ENCODE results near the gene SIPA1L3. TPM values are rescaled to one million over a fixed set of nuclear protein-coding genes. Genes with fewer than 3 reads are reported as not detected.

Gene SIPA1L3
- total RNA-seq, 1 donor from 2014 or later: 29.6 TPM

DNA sequence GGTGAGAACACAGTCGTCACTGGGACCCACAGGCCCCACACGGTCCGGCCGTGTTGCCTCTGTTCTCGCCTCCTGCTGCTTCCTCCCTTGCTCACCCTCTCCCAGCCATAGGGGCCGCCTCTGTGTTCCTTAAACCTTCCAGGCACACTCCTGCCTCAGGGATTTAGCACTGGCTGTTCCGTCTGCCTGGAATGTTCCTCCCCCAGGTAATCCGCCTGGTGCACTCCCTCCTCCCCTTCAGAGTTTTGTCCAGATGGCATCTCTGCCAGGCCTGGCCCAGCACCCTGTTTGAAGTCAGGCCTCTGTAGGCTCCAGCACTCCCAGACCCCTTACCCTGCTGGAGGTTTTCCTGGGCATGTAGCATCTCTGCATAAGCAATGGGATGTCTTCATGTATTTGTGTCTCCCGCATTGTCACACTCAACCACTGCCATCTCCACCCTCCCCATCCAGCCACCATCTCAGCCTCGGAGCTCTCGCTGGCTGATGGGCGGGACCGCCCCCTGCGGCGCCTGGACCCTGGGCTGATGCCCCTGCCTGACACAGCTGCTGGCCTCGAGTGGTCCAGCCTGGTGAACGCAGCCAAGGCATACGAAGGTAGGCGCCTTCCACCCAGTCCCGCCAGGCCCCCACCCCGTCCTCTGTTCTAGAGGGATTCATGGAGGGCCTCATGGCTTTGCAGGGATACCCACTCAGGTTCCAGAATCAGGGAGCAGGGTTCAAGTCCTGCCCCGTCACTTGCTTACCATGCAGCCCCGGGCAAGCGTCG is 291.1 kb downstream of the SIPA1L3 start:
- Mint-ChIP-seq H3K36me3 (ENCODE audit: low read depth, unreplicated experiment) (peaks cover 30% of the 10 kb centered on the region), H3K9me3 (ENCODE audit: unreplicated experiment) (no peaks in the 10 kb centered on the region), H3K27me3 (ENCODE audit: unreplicated experiment) (peaks cover 13% of the 10 kb centered on the region), H3K4me1 (ENCODE audit: unreplicated experiment) (no peaks in the 10 kb centered on the region), H3K4me3 (ENCODE audit: unreplicated experiment) (peak overlapping the region; percentile 32), H3K27ac (ENCODE audit: unreplicated experiment) (no peak overlapping the region)
- no peak for TF ChIP-seq CTCF (IDR thresholded peaks at IDR 0.05; ENCODE audit: unreplicated experiment)
- DNase-seq (ENCODE audit: low spot score): no peak

GRCh38 chr19:38199340-38199739 is 292.3 kb downstream of the SIPA1L3 start:
- Mint-ChIP-seq H3K36me3 (ENCODE audit: low read depth, unreplicated experiment) (peaks cover 30% of the 10 kb centered on the region), H3K4me1 (ENCODE audit: unreplicated experiment) (no peaks in the 10 kb centered on the region), H3K27ac (ENCODE audit: unreplicated experiment) (no peak overlapping the region), H3K9me3 (ENCODE audit: unreplicated experiment) (no peaks in the 10 kb centered on the region), H3K27me3 (ENCODE audit: unreplicated experiment) (peaks cover 11% of the 10 kb centered on the region), H3K4me3 (ENCODE audit: unreplicated experiment) (no peak overlapping the region)
- no peak for DNase-seq (ENCODE audit: low spot score)
- TF ChIP-seq CTCF (IDR thresholded peaks at IDR 0.05; ENCODE audit: unreplicated experiment): no peak

- Mint-ChIP-seq H3K36me3 (ENCODE audit: low read depth, unreplicated experiment) (peaks cover 15% of the 10 kb centered on the region), H3K4me3 (ENCODE audit: unreplicated experiment) (peak overlapping the region; percentile 60), H3K4me1 (ENCODE audit: unreplicated experiment) (no peaks in the 10 kb centered on the region), H3K27me3 (ENCODE audit: unreplicated experiment) (peaks cover 7% of the 10 kb centered on the region), H3K9me3 (ENCODE audit: unreplicated experiment) (no peaks in the 10 kb centered on the region), H3K27ac (ENCODE audit: unreplicated experiment) (no peak overlapping the region)
- TF ChIP-seq CTCF (IDR thresholded peaks at IDR 0.05; ENCODE audit: unreplicated experiment): no peak
- DNase-seq (ENCODE audit: low spot score): no peak
Measured at GRCh38 chr19:38201731-38202130, 294.7 kb downstream of the SIPA1L3 start.

GRCh38 chr19:38202504-38202903 is 295.5 kb downstream of the SIPA1L3 start:
- TF ChIP-seq CTCF (IDR thresholded peaks at IDR 0.05; ENCODE audit: unreplicated experiment): no peak
- H3K27ac Mint-ChIP-seq (ENCODE audit: unreplicated experiment): no peak overlapping the region
- H3K27me3 Mint-ChIP-seq (ENCODE audit: unreplicated experiment): peaks cover 5% of the 10 kb centered on the region
- H3K36me3 Mint-ChIP-seq (ENCODE audit: low read depth, unreplicated experiment): peaks cover 13% of the 10 kb centered on the region
- no peaks in the 10 kb centered on the region for H3K4me1 Mint-ChIP-seq (ENCODE audit: unreplicated experiment)
- no peaks in the 10 kb centered on the region for H3K9me3 Mint-ChIP-seq (ENCODE audit: unreplicated experiment)
- DNase-seq (ENCODE audit: low spot score): no peak
- H3K4me3 Mint-ChIP-seq (ENCODE audit: unreplicated experiment): no peak overlapping the region

DNA sequence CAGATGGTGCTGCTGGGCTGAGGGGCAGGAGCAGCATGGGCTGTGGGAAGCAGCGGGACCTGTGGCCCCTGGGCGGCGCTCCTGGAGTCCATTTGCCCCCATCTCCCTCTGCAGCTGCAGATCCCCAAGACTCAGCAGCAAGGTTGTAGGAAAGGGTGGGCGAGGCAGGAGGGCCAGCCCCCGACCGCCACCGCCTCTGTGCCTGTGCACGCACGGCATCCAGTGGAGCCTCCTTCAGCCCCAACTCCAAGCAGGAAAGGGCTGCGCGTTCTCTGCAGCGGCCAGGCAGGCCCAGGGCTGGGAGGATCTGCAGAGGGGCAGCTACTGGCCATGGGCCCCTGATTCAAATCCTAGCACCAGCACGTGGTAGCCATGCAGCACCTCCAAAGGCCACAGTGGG is 296.2 kb downstream of the SIPA1L3 start:
- no peak for TF ChIP-seq CTCF (IDR thresholded peaks at IDR 0.05; ENCODE audit: unreplicated experiment)
- Mint-ChIP-seq H3K36me3 (ENCODE audit: low read depth, unreplicated experiment) (peaks cover 13% of the 10 kb centered on the region), H3K27ac (ENCODE audit: unreplicated experiment) (no peak overlapping the region), H3K4me3 (ENCODE audit: unreplicated experiment) (no peak overlapping the region), H3K27me3 (ENCODE audit: unreplicated experiment) (peaks cover 7% of the 10 kb centered on the region), H3K9me3 (ENCODE audit: unreplicated experiment) (no peaks in the 10 kb centered on the region), H3K4me1 (ENCODE audit: unreplicated experiment) (no peaks in the 10 kb centered on the region)
- DNase-seq (ENCODE audit: low spot score): no peak

Data from endothelial cell (in vitro differentiated cells).